Esophagus muscularis mucosa (tissue), 4 donors: ENCODE measurements around the gene ZNF423. TPM values are rescaled to one million over a fixed set of nuclear protein-coding genes. Genes with fewer than 3 reads are reported as not detected.

ENCODE experiments used
- DNase-seq: peaks from one replicate; pipeline ENCODE4 v3.0.0-alpha.2; 2017; ENCODE audit errors: extremely low spot score
- H3K27ac ChIP-seq, 4 donors: fragments of 200-600 bp; sonication (generic); replicated peaks in 1 of 4; 1 replicate in 3 of 4; 2 replicates in 1 of 4; pipeline ENCODE4 v1.5.1; 2016 to 2019; ENCODE audit warnings: mild to moderate bottlenecking in 1 of 4
- H3K27me3 ChIP-seq, 4 donors: fragments of 200-600 bp; sonication (generic); one replicate each; pipeline versions ENCODE4 v1.5.1 to v1.6.0; 2016 to 2019
- H3K36me3 ChIP-seq, 4 donors: fragments of 200-600 bp; sonication (generic); one replicate each; pipeline ENCODE4 v1.5.1; 2016 to 2019
- H3K4me1 ChIP-seq, 4 donors: fragments of 200-600 bp; sonication (generic); one replicate each; pipeline ENCODE4 v1.5.1; 2016 to 2019
- H3K4me3 ChIP-seq, 4 donors: fragments of 200-600 bp; sonication (generic); 1 replicate in 2 of 4; 2 replicates in 2 of 4; pipeline ENCODE4 v1.5.1; 2016 to 2019; ENCODE audit warnings: mild to moderate bottlenecking in 4 of 4, moderate library complexity in 1 of 4
- H3K9me3 ChIP-seq, 4 donors: fragments of 200-600 bp; sonication (generic); 1 replicate in 3 of 4; 2 replicates in 1 of 4; pipeline ENCODE4 v1.5.1; 2016 to 2019
- EP300 ChIP-seq: sonication (generic); formaldehyde crosslinking; IDR thresholded peaks from one replicate; pipeline ENCODE4 v1.6.1; 2017; ENCODE audit warnings: antibody characterized with exemption
- POLR2A ChIP-seq: fragments of 450-650 bp; IDR thresholded peaks from one replicate; pipeline ENCODE4 v1.6.1; 2017; ENCODE audit warnings: antibody characterized with exemption, moderate library complexity, mild to moderate bottlenecking, low read depth
- POLR2AphosphoS5 ChIP-seq, 2 donors: sonication (generic); formaldehyde crosslinking; IDR thresholded peaks; one replicate each; pipeline ENCODE4 v1.6.1; 2017; ENCODE audit warnings: antibody characterized with exemption in 2 of 2
- WGBS: methylation state at CpG from one replicate; pipeline ENCODE4 v1.1.5; 2018; 5-methylcytosine and 5-hydroxymethylcytosine counted together
- intact Hi-C: fragments of 100-400 bp; cut with DNase I; formaldehyde crosslinking; loops from one replicate; pipeline ENCODE4 v1.15.1; 2023
- total RNA-seq, 4 donors: library from RNA; depleted of rRNA; stranded (reverse); fragments of >200 nt; gene quantifications; one replicate each; pipeline versions ENCODE4 v1.1.0 to v1.2.1, GENCODE V29; 2016
- TF ChIP-seq, protein P1 (sequence below), 3 experiments: fragments of 200-600 bp in 2 of 3; fragments of 450-650 bp in 1 of 3; sonication (generic) in 2 of 3; IDR thresholded peaks; one replicate each; pipeline ENCODE4 v1.5.1; 2017 to 2019; ENCODE audit warnings: antibody characterized with exemption in 3 of 3, mild to moderate bottlenecking in 2 of 3, moderate library complexity in 1 of 3

The ZNF423 gene
- total RNA-seq, 4 donors from 2014 or later: 8.7 to 22.5 (median 10.3) TPM

DNA sequence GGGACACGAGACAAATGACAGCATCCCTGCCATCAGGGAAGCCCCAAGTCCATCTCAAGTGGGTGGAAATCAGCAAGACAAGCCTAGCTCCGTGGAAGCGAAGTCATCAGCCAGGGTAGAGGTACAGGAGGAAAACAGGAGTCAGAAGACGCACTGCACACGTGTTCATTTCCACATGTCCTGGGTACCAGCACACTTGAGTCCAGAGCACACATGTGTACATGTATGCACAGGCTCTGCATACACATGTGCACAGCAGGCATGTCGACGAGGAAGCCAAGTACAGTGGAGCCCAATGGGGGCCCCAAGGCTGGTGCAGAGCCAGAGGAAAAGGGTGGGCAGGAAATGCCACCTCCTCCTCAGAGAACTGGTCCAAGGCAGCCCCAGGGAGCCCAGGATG lies 75.9 kb downstream of the ZNF423 start:
- TF ChIP-seq POLR2A: no peak
- TF ChIP-seq, protein P1, sequence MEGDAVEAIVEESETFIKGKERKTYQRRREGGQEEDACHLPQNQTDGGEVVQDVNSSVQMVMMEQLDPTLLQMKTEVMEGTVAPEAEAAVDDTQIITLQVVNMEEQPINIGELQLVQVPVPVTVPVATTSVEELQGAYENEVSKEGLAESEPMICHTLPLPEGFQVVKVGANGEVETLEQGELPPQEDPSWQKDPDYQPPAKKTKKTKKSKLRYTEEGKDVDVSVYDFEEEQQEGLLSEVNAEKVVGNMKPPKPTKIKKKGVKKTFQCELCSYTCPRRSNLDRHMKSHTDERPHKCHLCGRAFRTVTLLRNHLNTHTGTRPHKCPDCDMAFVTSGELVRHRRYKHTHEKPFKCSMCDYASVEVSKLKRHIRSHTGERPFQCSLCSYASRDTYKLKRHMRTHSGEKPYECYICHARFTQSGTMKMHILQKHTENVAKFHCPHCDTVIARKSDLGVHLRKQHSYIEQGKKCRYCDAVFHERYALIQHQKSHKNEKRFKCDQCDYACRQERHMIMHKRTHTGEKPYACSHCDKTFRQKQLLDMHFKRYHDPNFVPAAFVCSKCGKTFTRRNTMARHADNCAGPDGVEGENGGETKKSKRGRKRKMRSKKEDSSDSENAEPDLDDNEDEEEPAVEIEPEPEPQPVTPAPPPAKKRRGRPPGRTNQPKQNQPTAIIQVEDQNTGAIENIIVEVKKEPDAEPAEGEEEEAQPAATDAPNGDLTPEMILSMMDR (IDR thresholded peaks at IDR 0.05): no peak
- TF ChIP-seq POLR2AphosphoS5 (IDR thresholded peaks at IDR 0.05): no peak
- TF ChIP-seq EP300: no peak
- no peak overlapping the region for H3K27ac ChIP-seq
- no peak overlapping the region for H3K4me3 ChIP-seq
- 71% methylated on average over 7 of the region's 7 CpGs for WGBS
- peaks cover 10 to 26% (median 22%) of the 10 kb centered on the region in 4 donors for H3K4me1 ChIP-seq
- no peaks in the 10 kb centered on the region for H3K36me3 ChIP-seq
- H3K9me3 ChIP-seq: no peaks in the 10 kb centered on the region
- H3K27me3 ChIP-seq: no peaks in the 10 kb centered on the region
- intact Hi-C loops: no loop called here
- no peak for DNase-seq

DNA sequence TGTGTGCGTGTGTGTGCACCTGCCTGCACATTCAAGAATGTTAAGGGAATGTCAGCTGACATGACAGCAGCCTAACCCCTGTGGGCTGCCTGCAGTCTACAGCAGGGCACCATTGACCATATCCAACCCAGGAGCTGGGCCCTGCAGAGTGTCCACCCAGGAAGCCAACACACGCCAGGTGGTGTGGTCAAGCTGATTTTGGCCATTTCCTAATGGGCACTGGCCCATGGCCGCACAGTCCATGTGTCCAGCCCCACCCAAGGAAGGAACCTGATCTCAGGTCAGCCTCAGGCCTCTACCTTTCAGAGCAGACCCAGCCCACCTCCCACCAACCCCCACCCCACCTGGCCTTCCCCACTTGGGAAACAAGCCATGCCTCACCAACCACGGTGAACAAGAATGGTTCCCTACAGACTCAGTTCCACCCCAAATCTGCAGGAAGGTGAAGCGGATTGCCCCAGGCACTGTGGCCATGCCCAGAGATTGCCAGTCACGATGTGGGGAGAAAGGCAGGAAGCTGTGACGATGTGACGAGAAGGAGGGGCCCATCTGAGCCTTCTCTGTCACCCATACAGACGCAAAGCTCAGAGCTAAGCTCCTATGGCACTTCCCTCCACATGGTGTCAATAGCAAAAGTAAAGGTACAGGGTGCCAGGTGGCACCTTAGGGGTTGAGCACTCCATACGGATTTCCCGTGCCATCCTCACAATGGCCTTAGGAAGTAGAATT lies 77.5 kb downstream of the ZNF423 start:
- intact Hi-C loops: no loop called here
- Histone ChIP-seq H3K9me3 (no peaks in the 10 kb centered on the region), H3K4me3 (no peak overlapping the region), H3K36me3 (no peaks in the 10 kb centered on the region), H3K27me3 (no peaks in the 10 kb centered on the region), H3K4me1 (peaks cover 24 to 41% (median 37%) of the 10 kb centered on the region in 4 donors), H3K27ac (no peak overlapping the region)
- WGBS: 75% methylated on average over 10 of the region's 11 CpGs
- TF ChIP-seq POLR2AphosphoS5 (IDR thresholded peaks at IDR 0.05) (no peak), POLR2A (no peak), EP300 (no peak)
- TF ChIP-seq, protein P1 (IDR thresholded peaks at IDR 0.05): no peak
- DNase-seq: no peak

DNA sequence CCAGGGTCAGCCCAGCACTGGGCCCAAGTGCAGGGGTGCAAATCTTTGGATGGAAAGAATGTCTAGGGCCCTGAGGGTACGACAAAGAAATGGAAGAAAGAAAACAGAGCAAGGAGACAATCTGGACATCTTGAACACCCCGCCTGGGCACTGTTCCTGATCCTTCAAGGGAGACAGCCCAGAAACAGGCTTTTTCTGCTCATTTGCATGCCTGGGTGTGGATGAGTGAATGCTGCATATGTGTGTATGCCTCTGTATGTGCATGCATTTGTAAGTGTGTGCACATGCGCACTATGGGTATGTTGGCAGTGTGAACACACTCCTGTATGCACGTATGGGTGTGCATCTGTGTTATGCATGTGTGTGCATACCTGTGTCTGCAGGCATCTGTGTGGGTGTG lies 79.2 kb downstream of the ZNF423 start:
- no peak overlapping the region for H3K4me3 ChIP-seq
- H3K36me3 ChIP-seq: no peaks in the 10 kb centered on the region
- no peak for TF ChIP-seq EP300
- TF ChIP-seq POLR2A: no peak
- WGBS: 83% methylated on average over 4 of the region's 4 CpGs
- peaks cover 24 to 41% (median 38%) of the 10 kb centered on the region in 4 donors for H3K4me1 ChIP-seq
- no peaks in the 10 kb centered on the region for H3K9me3 ChIP-seq
- intact Hi-C loops: no loop called here
- DNase-seq: no peak
- H3K27me3 ChIP-seq: no peaks in the 10 kb centered on the region
- H3K27ac ChIP-seq: no peak overlapping the region

DNA sequence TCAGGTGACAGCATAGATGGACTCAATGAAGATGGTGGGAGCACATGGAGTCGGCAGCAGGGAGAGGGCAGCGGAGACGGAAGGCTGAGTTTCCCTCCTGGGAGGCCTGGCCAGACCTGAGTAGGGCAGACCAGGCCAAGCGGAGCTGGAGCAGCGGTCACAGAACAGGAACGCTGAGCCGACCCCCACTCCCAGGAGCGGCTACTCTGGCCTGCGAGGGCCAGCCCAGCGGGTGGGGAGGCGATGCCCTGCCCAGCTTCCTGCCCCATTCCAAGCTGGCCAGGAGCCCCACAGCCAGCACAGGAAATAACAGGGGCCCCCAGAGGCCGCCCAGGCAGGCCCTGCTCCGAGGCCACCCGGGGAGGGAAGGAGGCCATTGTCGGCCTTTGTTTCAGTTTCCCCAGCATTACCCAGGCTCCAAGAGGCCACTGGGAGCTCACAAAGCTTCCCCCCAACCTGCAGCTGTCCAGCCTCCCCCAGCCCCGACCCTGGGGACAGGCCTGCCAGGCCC lies 79.8 kb downstream of the ZNF423 start:
- Histone ChIP-seq H3K4me1 (peaks cover 24 to 41% (median 38%) of the 10 kb centered on the region in 4 donors), H3K27ac (peak overlapping the region in 3 of 4 donors; percentile 19 to 34 (median 27)), H3K9me3 (no peaks in the 10 kb centered on the region), H3K36me3 (no peaks in the 10 kb centered on the region), H3K4me3 (no peak overlapping the region), H3K27me3 (no peaks in the 10 kb centered on the region)
- intact Hi-C loops: no loop called here
- WGBS: 27% methylated on average over 2 of the region's 16 CpGs
- TF ChIP-seq POLR2A: no peak
- TF ChIP-seq EP300: no peak
- TF ChIP-seq, protein P1 (IDR thresholded peaks at IDR 0.05): no peak
- TF ChIP-seq POLR2AphosphoS5 (IDR thresholded peaks at IDR 0.05): no peak
- no peak for DNase-seq

DNA sequence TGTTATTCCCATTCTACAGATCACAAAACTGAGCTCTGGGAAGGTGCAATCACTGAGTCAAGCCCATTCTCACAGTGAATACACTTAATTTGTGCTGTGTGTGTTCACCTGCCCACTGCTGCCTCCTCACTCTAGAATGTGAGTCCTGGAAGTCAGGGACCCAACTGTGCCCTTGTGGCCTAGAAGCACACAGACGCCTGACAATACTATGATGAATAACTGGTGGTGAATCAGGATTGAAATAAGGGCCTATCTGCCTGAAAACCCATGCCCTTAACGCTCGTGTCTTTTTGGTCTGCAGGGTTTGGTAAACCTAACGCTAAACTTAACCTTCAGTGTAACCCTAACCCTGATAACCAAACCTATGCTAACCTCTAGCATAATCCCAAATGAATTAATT lies 80.3 kb downstream of the ZNF423 start:
- no peak for DNase-seq
- 80% methylated on average over 4 of the region's 4 CpGs for WGBS
- Histone ChIP-seq H3K27me3 (no peaks in the 10 kb centered on the region), H3K4me1 (peaks cover 24 to 40% (median 37%) of the 10 kb centered on the region in 4 donors), H3K4me3 (no peak overlapping the region), H3K9me3 (no peaks in the 10 kb centered on the region), H3K36me3 (no peaks in the 10 kb centered on the region), H3K27ac (peak overlapping the region in 3 of 4 donors; percentile 19 to 34 (median 27))
- TF ChIP-seq, protein P1 (IDR thresholded peaks at IDR 0.05): no peak
- no peak for TF ChIP-seq POLR2A
- TF ChIP-seq EP300: no peak
- no peak for TF ChIP-seq POLR2AphosphoS5 (IDR thresholded peaks at IDR 0.05)
- intact Hi-C loops: no loop called here
